Ramos (cell line): ENCODE data around the gene TSPEAR.
"Not testable (repeated sequence)": the region's sequence is repeated elsewhere in the genome, so short reads cannot be mapped to it uniquely, and the experiment has no call there.

Experiments used
- in situ Hi-C: fragments of 300-500 bp; cut with MboI; formaldehyde crosslinking; loops from one replicate; pipeline ENCODE4 v1.14.3; 2022; ENCODE audit warnings: low sequenced_read_pairs; ENCODE audit not compliant: unreplicated experiment

Gene TSPEAR

DNA sequence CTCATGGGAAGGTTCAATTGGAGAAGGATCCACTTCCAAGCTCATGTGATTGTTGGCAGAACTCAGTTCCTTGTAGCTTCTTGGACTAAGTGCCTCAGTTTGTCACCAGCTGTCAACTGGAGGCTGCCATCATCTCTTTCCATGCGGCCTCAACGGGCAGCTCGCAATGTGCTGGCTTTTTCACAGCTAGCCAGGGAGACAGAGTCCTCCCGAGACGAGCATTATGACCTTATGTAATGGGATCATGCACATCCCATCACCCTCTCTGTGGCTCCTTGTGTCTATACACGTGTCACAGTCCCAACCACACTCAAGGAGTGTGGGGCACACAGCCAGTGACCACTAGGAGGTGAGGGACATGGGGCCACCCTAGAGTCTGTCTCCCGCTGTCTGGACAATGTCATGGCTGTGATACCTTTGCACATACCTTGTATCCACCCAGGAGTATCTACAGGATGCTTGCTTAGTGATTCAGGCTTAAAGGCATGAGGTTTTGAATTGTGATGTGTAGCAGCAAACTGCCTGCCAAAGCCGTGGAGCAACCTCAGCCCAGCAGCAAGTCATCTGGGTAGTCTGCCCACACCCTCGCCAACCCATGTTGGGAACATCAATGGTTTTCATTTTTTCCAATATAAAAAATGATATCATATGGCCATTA, 115.2 kb downstream of the TSPEAR start:
- in situ Hi-C loops = no loop called here

DNA sequence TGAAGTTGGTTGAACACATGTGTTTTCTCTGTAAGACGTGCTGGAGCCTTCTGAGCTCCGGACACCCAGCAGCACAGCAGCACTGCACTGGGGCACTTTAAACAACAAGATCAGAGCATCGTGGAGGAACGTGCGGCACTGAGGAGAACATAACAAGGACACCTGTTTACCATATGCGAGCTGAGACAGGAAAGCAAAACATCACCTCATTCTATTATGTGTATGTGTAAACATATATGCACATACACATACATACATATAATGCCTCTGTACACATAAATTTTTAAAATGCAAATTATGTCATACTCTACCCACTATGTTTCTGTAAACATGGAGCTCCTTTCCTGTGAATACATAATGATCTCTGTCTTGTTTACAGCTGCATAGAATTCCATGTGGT, 115.8 kb downstream of the TSPEAR start:
- in situ Hi-C loops = no loop called here

DNA sequence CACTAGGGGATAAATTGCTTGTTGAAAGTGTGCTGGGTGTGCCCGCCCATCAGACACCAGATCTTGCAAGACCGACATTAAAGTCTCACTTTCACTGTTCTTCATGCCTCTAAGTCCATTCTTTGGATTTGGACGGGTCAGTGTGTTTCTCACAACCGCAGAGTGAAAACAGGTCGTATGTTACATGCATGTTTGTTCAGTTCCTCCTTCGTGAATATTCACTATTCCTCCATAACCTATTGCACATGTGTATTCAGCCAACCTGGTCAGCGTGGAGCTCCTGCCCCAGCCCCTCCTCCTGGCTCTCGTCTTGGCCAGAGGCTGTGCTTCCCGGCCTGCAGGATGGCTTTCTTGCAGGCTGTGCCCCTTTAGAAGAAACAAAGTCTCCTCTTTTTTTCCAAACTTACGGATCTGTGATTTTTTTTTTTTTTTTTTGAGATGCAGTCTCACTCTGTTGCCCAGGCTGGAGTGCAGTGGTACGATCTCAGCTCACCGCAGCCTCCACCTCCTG, 116.9 kb downstream of the TSPEAR start:
- in situ Hi-C loops = no loop called here

DNA sequence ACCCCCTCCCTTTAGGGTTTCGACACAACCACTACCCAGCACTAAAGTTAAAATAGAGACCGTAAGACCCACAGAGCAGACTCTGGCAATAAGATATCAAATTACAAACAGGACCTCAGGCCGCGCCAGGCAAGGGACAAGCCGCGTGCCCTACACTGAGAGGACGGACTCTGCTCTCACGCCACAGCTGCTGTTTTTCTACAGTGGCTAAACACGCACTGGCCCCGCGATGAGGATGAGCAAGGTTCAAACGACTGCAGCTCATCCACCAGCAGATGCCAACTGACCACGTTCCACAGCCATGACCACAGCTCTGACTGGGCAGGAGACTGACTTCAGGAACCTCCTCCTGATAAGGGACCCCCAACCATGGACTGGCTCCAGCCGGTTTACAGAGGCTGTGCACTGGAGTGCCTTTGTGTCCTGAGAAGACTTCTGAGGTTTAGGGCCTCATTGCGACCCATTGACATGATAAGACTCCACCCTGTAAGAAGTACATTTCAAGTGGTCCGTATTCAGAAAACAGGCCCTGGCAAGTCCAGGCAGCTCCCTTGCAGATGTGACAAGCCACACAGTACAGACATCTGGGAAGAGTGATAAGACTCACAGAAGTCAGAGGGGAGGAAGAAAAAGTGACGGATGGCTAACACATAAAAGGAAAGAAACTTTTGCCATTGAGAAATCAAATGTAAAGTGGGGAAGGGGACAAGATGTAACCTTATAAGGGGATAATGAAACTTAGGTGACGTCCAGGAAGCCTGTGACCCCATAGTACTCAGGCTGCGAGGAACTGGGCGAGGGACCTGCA, 117.6 kb downstream of the TSPEAR start:
- in situ Hi-C loops = no loop called here

DNA sequence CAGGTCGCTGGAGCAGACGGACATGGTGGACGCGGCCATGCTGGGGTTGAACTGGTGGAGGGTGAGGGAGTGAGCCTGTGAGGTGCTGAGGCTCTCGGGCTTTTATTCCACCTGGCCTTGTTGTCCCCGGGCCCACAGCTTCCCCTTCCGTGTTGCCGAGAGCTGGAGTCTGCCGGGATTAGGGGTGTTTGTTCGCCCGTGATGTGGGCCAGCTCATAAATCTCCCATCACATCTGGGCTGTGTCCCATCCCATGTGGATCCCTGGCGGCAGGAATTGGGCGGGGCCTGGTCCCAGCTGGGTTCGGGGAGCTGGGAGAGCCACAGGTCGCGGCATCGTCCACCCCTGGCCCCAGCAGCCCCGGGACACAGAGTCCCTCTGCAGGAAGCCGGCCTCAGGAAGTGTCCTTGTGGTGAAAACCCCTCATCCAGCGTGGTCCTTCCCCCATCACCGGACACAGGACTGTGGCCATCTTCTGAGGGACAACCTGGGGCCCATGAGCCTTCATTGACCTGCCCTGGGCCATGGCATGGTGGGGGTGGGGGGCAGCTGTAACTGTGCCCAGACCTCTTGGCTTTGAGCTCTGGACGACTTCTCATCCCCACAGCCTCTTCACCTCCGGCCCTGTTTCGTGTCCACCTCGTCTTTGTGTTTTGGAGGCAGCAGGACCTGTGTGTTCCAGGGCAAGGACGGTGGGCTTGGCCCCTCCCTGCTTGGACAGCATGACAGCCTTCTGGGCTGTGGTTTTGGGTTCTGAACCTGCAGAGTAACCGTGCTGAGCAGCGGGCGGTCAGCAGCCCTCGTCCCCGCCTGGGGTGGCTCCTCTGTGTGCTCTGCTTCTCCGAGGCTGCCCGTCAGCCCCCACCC, 118.7 kb downstream of the TSPEAR start, which contains the start of gene KRTAP10-6:
Gene KRTAP10-6 (minus strand): TSS at position 60 of the 866 bp plus-strand sequence. CDS start 21 bp downstream, at position 39.
- in situ Hi-C loops = no loop called here

DNA sequence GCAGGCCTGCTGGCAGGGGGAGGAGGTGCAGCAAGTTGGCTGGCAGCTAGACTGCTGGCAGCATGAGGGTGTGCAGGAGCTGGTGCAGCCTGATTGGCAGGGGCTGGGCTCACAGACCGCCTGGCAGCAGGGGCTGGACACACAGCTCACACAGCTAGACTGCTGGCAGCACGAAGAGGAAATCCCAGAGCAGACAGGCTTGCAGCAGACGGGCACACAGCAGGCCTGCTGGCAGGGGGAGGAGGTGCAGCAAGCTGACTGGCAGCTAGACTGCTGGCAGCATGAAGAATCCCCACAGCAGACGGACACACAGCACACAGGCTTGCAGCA, 119.6 kb downstream of the TSPEAR start:
- in situ Hi-C loops = not testable (repeated sequence)

DNA sequence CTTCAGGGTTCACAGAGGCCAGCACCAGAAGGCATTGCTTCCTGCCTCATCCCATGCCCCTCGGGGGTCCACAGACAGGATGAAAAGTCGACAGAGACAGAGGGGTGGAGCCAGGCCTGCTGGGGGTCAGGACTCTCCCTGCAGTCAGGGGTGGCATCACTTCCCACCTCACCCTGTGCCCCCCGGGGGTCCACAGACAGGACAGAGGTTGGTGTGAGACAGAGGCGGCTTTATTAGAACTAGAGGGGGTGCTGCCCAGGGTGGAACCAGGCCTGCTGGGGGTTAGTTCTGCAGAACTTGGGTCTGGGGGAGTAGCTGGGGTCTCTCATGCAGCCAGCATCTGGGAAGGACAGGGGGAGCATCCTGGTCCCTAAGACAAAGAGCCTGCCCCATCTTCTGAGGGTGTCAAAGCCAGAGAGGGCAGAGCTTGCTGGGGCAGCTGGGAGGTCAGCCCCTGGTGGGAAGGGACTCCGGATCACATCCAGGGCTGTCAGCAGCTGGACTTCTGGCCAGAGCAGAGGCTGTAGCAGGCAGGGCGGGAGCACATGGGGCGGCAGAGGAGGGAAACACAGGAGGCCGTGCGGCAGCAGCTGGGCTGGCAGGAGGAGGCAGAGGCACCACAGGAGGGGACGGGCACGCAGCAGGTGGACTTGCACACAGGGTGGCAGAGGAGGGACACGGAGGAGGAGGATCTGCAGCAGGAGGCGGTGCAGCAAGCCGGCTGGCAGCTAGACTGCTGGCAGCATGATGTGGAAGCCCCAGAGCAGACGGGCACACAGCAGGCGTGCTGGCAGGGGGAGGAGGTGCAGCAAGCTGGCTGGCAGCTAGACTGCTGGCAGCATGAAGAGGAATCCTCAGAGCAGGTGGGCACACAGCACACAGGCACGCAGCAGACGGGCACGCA, 120.2 kb downstream of the TSPEAR start:
- in situ Hi-C loops = not testable (repeated sequence)

DNA sequence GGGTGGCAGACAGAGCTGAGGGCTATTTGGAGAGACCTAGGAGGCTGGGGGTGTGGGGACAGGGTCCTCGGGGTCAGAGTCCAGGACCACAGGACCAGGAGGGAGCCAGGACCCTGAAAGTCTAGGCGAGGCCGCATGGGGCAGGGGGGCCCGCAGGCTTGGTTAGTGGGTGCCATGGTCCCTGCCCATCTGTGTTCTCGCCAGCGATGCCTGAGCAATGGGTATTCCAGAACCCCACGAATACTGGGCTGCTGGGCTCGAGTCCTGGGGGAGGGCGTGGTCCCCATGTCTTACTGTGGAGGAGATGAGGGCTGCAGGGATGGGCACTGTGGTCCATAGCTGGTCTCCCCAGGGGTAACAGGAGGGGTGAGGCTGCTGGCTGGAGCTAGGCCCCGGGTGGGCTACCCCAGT, 121.1 kb downstream of the TSPEAR start:
- in situ Hi-C loops = no loop called here

DNA sequence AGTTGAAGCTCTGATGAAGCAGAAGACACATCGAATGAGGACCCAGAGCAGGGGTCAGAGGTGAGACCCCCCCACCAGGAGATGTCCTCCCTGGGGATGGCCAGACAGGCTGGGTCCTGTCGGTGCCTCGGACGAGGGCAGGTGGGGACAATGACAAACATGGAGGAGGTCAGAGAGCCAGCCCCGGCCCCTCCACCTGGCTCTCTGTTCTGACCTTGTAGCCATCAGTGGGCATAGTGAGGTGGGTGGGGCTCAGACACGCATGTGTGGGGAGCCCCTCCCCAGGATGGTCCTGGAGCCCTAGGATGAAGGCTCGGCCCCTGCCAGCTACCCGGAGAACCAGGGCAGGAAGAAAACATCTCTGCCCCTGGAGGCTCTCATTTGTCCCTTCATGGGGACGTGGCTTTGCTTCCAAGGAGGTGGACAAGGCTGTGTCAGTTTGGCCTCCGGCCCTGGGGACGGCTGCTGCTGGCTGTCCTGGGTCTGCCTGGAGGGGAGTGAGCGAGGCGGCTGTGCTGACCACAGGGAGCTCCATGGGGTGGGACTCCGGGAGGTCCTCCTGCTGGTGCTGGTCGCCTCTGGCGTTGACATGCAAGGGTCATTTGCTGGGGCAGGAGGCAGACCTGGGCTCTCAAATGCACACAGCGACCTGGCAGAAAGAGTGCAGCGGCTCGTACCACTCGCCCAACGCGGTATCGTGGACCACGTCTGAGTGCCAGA, 121.6 kb downstream of the TSPEAR start:
- in situ Hi-C loops = no loop called here

DNA sequence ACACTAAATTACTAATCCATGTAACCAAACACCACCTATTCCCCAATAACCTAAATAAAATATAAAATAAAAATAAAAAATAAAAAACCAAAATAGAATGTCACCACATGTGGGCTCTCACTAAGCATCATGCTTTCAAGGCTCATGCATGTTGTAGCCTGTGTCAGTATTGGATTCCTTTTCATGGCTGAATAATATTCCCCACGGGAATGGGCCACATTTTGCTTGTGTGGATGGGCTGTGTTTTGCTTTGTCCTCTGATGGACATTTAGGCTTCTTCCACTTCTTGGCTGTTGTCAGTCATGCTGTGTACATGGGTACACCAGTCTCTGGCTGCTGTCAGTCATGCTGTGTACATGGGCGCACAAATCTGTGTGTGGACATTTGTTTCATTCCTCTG, 122.3 kb downstream of the TSPEAR start:
- in situ Hi-C loops = no loop called here

DNA sequence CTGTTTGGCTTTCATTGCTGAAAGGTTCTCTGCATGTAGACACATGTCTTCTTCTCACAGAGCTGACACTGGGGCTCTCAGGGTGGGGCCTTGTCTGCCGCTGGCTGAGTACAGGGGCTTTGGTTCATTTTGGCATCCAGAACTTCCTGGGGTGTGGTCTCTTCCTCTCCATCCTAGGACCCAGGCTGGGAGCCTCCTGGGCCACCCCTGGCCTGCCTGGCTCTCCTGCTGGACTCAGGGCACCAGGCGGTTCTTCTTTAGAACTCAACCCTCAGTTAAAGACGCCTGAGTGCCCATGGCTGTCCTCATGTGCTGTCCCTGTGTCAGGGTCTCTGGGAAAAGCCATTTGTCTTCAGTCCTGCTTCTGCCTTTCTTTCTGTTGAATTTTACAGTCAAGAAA, 125.5 kb downstream of the TSPEAR start:
- in situ Hi-C loops = no loop called here

DNA sequence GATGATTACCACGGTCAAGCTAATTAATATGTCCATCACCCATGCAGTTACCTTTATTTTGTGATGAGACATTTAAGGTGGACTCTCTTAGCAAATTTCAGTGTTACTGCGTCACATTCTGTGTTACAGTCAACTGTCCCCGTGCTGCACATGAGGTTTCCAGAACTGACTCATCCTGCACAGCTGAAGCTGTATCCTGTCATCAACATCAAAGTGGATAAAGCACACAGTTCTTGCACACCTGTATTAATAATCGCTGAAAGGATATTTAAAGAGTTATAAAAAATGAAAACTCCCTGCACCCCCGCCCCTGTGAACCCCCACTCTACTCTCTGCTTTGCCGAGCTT, 127.6 kb downstream of the TSPEAR start:
- in situ Hi-C loops = no loop called here

DNA sequence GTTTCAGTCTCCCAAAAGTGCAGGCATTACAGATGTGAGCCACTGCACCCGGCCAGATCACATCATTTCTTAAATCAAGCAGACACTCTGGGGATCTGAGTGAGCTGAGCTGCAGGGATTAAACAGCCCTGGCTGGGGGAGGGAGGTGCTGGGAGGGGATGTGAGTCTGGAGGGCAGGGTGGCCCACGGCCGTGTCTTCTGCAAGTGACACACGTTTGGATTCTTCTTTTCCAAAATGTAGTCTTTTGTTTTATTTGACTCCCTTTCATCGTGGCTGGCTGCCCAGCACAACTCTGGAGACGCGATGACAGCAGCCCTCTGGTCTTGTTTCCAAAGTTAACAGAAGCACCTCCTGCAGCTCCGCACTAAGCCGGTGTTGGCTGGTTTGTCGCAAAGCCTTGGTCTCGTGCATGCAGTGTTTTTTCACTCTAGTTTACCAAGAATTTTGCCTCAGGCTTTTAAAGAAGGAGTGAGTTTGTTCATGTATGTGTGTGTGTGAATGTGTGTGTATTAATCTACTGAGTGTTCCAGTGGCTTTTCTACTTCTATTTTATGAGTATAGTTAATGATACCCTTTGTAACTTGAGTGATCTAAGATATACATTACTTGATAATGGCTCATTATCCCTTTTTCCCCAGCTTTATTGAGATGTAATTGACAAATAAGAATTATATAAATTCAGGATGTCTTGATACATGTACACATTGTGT, 128.1 kb downstream of the TSPEAR start:
- in situ Hi-C loops = no loop called here

DNA sequence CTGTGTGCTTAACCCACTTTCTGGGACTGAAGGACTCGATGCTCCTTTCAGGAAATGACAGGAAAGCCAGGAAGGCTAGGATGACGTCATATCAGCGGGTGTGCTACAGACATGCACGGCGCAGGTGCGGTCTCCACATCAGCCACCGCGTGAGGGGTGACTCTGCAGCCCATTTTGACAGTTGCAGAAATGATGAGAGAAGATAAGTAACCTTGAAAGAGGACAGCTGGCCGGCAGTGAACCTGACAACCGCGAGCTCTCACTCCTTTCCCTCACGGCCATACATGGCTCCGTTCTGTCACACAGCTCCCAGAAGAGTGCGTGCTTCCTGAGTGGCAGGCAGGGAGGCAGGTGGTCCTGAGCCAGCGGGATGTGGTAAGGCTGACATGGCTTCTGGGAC, 129.3 kb downstream of the TSPEAR start:
- in situ Hi-C loops = no loop called here

DNA sequence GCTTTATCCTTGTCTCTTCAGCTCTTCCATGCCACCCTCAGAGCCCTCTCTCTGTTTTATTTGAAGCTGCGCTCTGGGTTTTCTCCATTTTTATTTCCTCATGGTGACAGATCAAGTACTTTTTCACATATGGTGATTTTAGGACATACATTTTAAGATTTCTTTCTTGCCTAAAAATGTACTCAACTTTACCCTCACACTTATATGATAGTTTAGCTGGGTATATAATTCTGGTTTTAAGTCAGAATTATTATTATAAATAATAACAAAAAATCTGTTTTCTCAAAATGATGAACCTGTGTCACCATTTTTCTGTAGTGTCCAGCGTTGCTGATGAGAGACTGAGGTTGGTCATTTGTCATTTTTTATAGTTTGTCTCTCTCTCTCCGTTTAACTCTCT, 130.2 kb downstream of the TSPEAR start:
- in situ Hi-C loops = no loop called here

DNA sequence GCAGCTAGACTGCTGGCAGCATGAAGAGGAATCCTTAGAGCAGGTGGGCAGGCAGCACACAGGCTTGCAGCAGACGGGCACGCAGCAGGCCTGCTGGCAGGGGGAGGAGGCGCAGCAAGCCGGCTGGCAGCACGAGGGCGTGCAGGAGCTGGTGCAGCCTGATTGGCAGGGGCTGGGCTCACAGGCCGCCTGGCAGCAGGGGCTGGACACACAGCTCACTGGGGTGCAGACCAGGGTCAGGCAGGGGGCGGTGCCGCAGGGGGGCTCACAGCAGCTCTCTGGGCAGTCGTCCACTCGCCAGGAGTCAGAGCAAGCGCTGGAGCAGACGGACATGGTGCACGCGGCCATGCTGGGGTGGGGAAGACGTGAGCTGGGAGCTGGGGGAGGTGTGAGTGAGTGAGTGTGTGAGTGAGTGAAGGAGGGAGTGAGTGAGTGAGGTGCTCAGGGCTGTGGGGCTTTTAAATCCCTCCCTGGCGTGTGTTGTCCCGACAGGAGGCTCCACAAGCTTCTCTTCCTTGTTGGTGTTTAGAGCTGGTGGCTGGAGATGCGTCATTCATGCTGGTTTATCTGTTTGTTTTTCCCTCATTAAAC, 131.0 kb downstream of the TSPEAR start, which contains the start of gene KRTAP10-5:
Gene KRTAP10-5 (minus strand): TSS at position 374 of the 591 bp plus-strand sequence. CDS start 26 bp downstream, at position 348.
- in situ Hi-C loops = not testable (repeated sequence)

DNA sequence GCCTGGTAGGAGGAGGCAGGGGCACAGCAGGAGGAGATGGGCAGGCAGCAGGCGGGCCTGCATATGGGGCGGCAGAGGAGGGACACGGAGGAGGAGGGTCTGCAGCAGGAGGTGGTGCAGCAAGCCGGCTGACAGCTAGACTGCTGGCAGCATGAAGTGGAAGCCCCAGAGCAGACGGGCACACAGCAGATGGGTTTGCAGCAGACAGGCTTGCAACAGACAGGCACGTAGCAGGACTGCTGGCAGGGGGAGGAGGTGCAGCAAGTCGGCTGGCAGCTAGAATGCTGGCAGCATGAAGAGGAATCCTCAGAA, 131.6 kb downstream of the TSPEAR start:
- in situ Hi-C loops = no loop called here
